ENCODE measurements around the gene TUBD1. TPM values are rescaled to one million over a fixed set of nuclear protein-coding genes. Genes with fewer than 3 reads are reported as not detected.

TUBD1 gene
- total and polyA plus RNA-seq, 2 of the 13 experiments (the other 11 are each of a cell fraction or from before 2014, with no cell fraction given), result 18.2 to 25.9 TPM

DNA sequence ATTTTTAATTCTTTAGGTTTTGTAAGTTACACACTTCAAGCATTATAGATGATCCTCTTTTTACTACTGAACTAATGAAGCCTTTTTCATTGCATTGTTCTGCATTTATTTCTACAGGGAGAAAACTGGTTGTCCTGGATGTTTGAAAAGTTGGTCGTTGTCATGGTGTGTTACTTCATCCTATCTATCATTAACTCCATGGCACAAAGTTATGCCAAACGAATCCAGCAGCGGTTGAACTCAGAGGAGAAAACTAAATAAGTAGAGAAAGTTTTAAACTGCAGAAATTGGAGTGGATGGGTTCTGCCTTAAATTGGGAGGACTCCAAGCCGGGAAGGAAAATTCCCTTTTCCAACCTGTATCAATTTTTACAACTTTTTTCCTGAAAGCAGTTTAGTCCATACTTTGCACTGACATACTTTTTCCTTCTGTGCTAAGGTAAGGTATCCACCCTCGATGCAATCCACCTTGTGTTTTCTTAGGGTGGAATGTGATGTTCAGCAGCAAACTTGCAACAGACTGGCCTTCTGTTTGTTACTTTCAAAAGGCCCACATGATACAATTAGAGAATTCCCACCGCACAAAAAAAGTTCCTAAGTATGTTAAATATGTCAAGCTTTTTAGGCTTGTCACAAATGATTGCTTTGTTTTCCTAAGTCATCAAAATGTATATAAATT, 53.0 kb downstream of the TUBD1 start (continued):
- TF ChIP-seq, protein P1, sequence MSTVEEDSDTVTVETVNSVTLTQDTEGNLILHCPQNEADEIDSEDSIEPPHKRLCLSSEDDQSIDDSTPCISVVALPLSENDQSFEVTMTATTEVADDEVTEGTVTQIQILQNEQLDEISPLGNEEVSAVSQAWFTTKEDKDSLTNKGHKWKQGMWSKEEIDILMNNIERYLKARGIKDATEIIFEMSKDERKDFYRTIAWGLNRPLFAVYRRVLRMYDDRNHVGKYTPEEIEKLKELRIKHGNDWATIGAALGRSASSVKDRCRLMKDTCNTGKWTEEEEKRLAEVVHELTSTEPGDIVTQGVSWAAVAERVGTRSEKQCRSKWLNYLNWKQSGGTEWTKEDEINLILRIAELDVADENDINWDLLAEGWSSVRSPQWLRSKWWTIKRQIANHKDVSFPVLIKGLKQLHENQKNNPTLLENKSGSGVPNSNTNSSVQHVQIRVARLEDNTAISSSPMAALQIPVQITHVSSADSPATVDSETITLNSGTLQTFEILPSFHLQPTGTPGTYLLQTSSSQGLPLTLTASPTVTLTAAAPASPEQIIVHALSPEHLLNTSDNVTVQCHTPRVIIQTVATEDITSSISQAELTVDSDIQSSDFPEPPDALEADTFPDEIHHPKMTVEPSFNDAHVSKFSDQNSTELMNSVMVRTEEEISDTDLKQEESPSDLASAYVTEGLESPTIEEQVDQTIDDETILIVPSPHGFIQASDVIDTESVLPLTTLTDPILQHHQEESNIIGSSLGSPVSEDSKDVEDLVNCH (CRISPR knock-in tag; IDR thresholded peaks at IDR 0.05), result no peak
- TF ChIP-seq, protein P2, sequence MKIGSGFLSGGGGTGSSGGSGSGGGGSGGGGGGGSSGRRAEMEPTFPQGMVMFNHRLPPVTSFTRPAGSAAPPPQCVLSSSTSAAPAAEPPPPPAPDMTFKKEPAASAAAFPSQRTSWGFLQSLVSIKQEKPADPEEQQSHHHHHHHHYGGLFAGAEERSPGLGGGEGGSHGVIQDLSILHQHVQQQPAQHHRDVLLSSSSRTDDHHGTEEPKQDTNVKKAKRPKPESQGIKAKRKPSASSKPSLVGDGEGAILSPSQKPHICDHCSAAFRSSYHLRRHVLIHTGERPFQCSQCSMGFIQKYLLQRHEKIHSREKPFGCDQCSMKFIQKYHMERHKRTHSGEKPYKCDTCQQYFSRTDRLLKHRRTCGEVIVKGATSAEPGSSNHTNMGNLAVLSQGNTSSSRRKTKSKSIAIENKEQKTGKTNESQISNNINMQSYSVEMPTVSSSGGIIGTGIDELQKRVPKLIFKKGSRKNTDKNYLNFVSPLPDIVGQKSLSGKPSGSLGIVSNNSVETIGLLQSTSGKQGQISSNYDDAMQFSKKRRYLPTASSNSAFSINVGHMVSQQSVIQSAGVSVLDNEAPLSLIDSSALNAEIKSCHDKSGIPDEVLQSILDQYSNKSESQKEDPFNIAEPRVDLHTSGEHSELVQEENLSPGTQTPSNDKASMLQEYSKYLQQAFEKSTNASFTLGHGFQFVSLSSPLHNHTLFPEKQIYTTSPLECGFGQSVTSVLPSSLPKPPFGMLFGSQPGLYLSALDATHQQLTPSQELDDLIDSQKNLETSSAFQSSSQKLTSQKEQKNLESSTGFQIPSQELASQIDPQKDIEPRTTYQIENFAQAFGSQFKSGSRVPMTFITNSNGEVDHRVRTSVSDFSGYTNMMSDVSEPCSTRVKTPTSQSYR (CRISPR knock-in tag; IDR thresholded peaks at IDR 0.05; ENCODE audit: borderline replicate concordance), result no peak
- TF ChIP-seq SMARCC2 (IDR thresholded peaks at IDR 0.05) (no peak), GABPB1 (CRISPR knock-in tag; IDR thresholded peaks at IDR 0.05) (no peak), HOXA5 (CRISPR knock-in tag; IDR thresholded peaks at IDR 0.05) (no peak), U2AF2 (IDR thresholded peaks at IDR 0.05; ENCODE audit: low read depth, low read length) (no peak), NFRKB (IDR thresholded peaks at IDR 0.05) (no peak), KDM5B (CRISPR knock-in tag; IDR thresholded peaks at IDR 0.05; ENCODE audit: borderline replicate concordance) (no peak), XBP1 (CRISPR knock-in tag; IDR thresholded peaks at IDR 0.05) (no peak), CHCHD3 (CRISPR knock-in tag; IDR thresholded peaks at IDR 0.05) (no peak), PAF1 (CRISPR knock-in tag; IDR thresholded peaks at IDR 0.05) (peak; percentile 86), ZNF432 (CRISPR knock-in tag; IDR thresholded peaks at IDR 0.05; ENCODE audit: borderline replicate concordance) (no peak), ZNF367 (CRISPR knock-in tag; IDR thresholded peaks at IDR 0.05; ENCODE audit: borderline replicate concordance) (no peak), SPEN (CRISPR knock-in tag; IDR thresholded peaks at IDR 0.05; ENCODE audit: low read depth) (no peak), ZNF20 (CRISPR knock-in tag; IDR thresholded peaks at IDR 0.05) (no peak), ZNF263 (CRISPR knock-in tag; IDR thresholded peaks at IDR 0.05) (no peak), POLR2AphosphoS5 (IDR thresholded peaks at IDR 0.05; ENCODE audit: low read depth, low read length) (peak; percentile 40; the same call in 1 of the 2 replicates), ZSCAN20 (CRISPR knock-in tag; IDR thresholded peaks at IDR 0.05; ENCODE audit: borderline replicate concordance) (0 out of 2 replicates have a peak, but pooled peaks have one; percentile 21)
- TF ChIP-seq, protein P3, sequence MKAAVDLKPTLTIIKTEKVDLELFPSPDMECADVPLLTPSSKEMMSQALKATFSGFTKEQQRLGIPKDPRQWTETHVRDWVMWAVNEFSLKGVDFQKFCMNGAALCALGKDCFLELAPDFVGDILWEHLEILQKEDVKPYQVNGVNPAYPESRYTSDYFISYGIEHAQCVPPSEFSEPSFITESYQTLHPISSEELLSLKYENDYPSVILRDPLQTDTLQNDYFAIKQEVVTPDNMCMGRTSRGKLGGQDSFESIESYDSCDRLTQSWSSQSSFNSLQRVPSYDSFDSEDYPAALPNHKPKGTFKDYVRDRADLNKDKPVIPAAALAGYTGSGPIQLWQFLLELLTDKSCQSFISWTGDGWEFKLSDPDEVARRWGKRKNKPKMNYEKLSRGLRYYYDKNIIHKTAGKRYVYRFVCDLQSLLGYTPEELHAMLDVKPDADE (CRISPR knock-in tag; IDR thresholded peaks at IDR 0.05), result no peak
- TF ChIP-seq, protein P4, sequence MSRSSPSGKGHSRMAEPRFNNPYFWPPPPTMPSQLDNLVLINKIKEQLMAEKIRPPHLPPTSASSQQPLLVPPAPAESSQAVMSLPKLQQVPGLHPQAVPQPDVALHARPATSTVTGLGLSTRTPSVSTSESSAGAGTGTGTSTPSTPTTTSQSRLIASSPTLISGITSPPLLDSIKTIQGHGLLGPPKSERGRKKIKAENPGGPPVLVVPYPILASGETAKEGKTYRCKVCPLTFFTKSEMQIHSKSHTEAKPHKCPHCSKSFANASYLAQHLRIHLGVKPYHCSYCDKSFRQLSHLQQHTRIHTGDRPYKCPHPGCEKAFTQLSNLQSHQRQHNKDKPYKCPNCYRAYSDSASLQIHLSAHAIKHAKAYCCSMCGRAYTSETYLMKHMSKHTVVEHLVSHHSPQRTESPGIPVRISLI (CRISPR knock-in tag; IDR thresholded peaks at IDR 0.05; ENCODE audit: borderline replicate concordance), result no peak
- TF ChIP-seq, protein P5, sequence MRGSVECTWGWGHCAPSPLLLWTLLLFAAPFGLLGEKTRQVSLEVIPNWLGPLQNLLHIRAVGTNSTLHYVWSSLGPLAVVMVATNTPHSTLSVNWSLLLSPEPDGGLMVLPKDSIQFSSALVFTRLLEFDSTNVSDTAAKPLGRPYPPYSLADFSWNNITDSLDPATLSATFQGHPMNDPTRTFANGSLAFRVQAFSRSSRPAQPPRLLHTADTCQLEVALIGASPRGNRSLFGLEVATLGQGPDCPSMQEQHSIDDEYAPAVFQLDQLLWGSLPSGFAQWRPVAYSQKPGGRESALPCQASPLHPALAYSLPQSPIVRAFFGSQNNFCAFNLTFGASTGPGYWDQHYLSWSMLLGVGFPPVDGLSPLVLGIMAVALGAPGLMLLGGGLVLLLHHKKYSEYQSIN (CRISPR knock-in tag; IDR thresholded peaks at IDR 0.05; ENCODE audit: borderline replicate concordance), result no peak
